K562 (cell line): Measurements from ENCODE around the gene CERS6. TPM values are rescaled to one million over a fixed set of nuclear protein-coding genes. Genes with fewer than 3 reads are reported as not detected.
A peak's percentile ranks its signal among the peaks of the same experiment; 100 is the strongest.

Experiments used
- CBX3 ChIP-seq, 2 experiments: IDR thresholded peaks; 1 replicate in 1 of 2; 2 replicates in 1 of 2; pipeline ENCODE4 v1.6.1; 2012; ENCODE audit warnings: inconsistent platforms in 2 of 2, low read length in 2 of 2, borderline replicate concordance in 1 of 2, control low read depth in 1 of 2
- COPS2 ChIP-seq: fragments of 450-650 bp; conservative IDR thresholded peaks from 2 replicates; pipeline ENCODE4 v1.6.1; 2016; ENCODE audit warnings: mild to moderate bottlenecking, moderate library complexity
- CREB3 ChIP-seq: fragments of 450-650 bp; conservative IDR thresholded peaks from 2 replicates; pipeline ENCODE4 v1.6.1; 2016; ENCODE audit warnings: missing genetic modification characterization, low read depth, mild to moderate bottlenecking, missing compliant biosample characterization, moderate library complexity
- CREM ChIP-seq: IDR thresholded peaks from 2 replicates; pipeline ENCODE4 v1.6.1; 2014; ENCODE audit warnings: antibody characterized with exemption, low read depth
- CUX1 ChIP-seq: fragments of 200-800 bp; sonication (Bioruptor generic); IDR thresholded peaks from 2 replicates; pipeline ENCODE4 v1.6.1; 2016; ENCODE audit warnings: missing genetic modification characterization, missing compliant biosample characterization
- E4F1 ChIP-seq: fragments of 250-450 bp; sonication (Bioruptor Pico); IDR thresholded peaks from 2 replicates; pipeline ENCODE4 v1.5.0; 2021; ENCODE audit warnings: mild to moderate bottlenecking, borderline replicate concordance
- EP400 ChIP-seq: fragments of 450-650 bp; IDR thresholded peaks from 2 replicates; pipeline ENCODE4 v1.6.1; 2017; ENCODE audit warnings: antibody characterized with exemption, mild to moderate bottlenecking, moderate library complexity
- LEF1 ChIP-seq: fragments of 450-650 bp; IDR thresholded peaks from 2 replicates; pipeline ENCODE4 v1.6.1; 2016; ENCODE audit warnings: mild to moderate bottlenecking
- SIN3B ChIP-seq: fragments of 450-650 bp; IDR thresholded peaks from 2 replicates; pipeline ENCODE4 v1.6.1; 2017; ENCODE audit warnings: low read depth, mild to moderate bottlenecking, moderate library complexity
- SMAD1 ChIP-seq: fragments of 150-350 bp; IDR thresholded peaks from 2 replicates; pipeline ENCODE4 v1.6.1; 2014; ENCODE audit warnings: low read length, low read depth; ENCODE audit not compliant: partially characterized antibody
- TCF3 ChIP-seq: sonication (generic); formaldehyde crosslinking; IDR thresholded peaks from 2 replicates; pipeline ENCODE4 v1.4.0; 2020; ENCODE audit warnings: mild to moderate bottlenecking, missing genetic modification reagents
- YBX1 ChIP-seq: fragments of 450-650 bp; IDR thresholded peaks from 2 replicates; pipeline ENCODE4 v1.7.1; 2016; ENCODE audit warnings: mild to moderate bottlenecking
- ZBTB34 ChIP-seq: fragments of 250-450 bp; sonication (Bioruptor Pico); IDR thresholded peaks from 2 replicates; pipeline ENCODE4 v1.8.0; 2021; ENCODE audit warnings: mild to moderate bottlenecking, moderate library complexity
- ZNF707 ChIP-seq: fragments of 250-450 bp; sonication (Bioruptor Pico); conservative IDR thresholded peaks from 2 replicates; pipeline ENCODE4 v1.8.0; 2022; ENCODE audit warnings: inconsistent platforms, mild to moderate bottlenecking, moderate library complexity
- polyA plus RNA-seq, 8 experiments: library from polyadenylated mRNA; depleted of rRNA in 4 of 8; stranded (reverse) in 5 of 8; unstranded in 3 of 8; fragments of >200 nt; fragmentation: Nextera tagmentation in 2 of 8; fragmentation: Illumina TruSeq in 1 of 8; extraction: Ambion mirVana in 2 of 8; extraction: Trizol in 1 of 8; gene quantifications; 2 replicates each; pipeline versions ENCODE4 v1.2.1 to v1.2.3, GENCODE V29; 2011 to 2014; ENCODE audit warnings: inconsistent platforms in 1 of 8, missing spikeins in 1 of 8
- total RNA-seq, 7 experiments: library from RNA; depleted of rRNA in 6 of 7; stranded (reverse); fragments of >200 nt in 6 of 7; fragmentation: Illumina TruSeq in 2 of 7; extraction: Trizol in 2 of 7; gene quantifications; 2 replicates each; pipeline versions ENCODE4 v1.2.1 to v1.2.3, GENCODE V29; 2011 to 2021; ENCODE audit warnings: low replicate concordance in 1 of 7
- TF ChIP-seq, protein P1 (sequence below), 2 experiments: fragments of 450-650 bp; IDR thresholded peaks; 2 replicates each; pipeline ENCODE4 v1.6.1; 2016

Gene CERS6
- total and polyA plus RNA-seq, 9 of the 15 experiments (the other 6 are each of a cell fraction or from before 2014, with no cell fraction given): 1.6 to 13.6 (median 11.4) TPM

- TF ChIP-seq CBX3 (IDR thresholded peaks at IDR 0.05; ENCODE audit: borderline replicate concordance in 1 of 2, low read length in 2 of 2) (peak in 1 of 2 experiments; percentile 91; a peak in 2 of 3 replicates), ZNF707 (no peak), CUX1 (CRISPR knock-in tag) (peak; percentile 92; the same call in 1 of the 2 replicates), CREB3 (tag) (no peak), EP400 (peak; percentile 83), LEF1 (0 out of 2 replicates have a peak, but pooled peaks have one; percentile 69), SIN3B (peak; percentile 16; the same call in 1 of the 2 replicates), CREM (peak; percentile 38; the same call in 1 of the 2 replicates), E4F1 (CRISPR knock-in tag) (no peak), TCF3 (CRISPR knock-in tag) (peak; percentile 15; the same call in 1 of the 2 replicates), COPS2 (no peak), ZBTB34 (0 out of 2 replicates have a peak, but pooled peaks have one; percentile 20), YBX1 (no peak), SMAD1 (peak; percentile 77)
- TF ChIP-seq, protein P1, sequence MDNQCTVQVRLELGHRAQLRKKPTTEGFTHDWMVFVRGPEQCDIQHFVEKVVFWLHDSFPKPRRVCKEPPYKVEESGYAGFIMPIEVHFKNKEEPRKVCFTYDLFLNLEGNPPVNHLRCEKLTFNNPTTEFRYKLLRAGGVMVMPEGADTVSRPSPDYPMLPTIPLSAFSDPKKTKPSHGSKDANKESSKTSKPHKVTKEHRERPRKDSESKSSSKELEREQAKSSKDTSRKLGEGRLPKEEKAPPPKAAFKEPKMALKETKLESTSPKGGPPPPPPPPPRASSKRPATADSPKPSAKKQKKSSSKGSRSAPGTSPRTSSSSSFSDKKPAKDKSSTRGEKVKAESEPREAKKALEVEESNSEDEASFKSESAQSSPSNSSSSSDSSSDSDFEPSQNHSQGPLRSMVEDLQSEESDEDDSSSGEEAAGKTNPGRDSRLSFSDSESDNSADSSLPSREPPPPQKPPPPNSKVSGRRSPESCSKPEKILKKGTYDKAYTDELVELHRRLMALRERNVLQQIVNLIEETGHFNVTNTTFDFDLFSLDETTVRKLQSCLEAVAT (IDR thresholded peaks at IDR 0.05): peak in 1 of 2 experiments; percentile 42; a peak in 1 of 4 replicates
Observed at GRCh38 chr2:168798076-168798887, 342.2 kb downstream of the CERS6 start (continued).
